Hippocampal formation (tissue), 2 donors: ENCODE results near the gene TOM1L1.

Source experiments
- DNase-seq, 2 donors: peaks; one replicate each; lab custom pipeline; 2025; lab: John Stamatoyannopoulos, UW

The TOM1L1 gene

GRCh38 chr17:54992797-54993639 lies 92.4 kb downstream of the TOM1L1 start:
- peak in 1 of 2 donors; percentile 41 for DNase-seq

- no peak for DNase-seq
These were observed 95.8 kb downstream of the TOM1L1 start for GRCh38 chr17:54996441-54996840.

GRCh38 chr17:55002458-55002857 lies 101.8 kb downstream of the TOM1L1 start:
- DNase-seq = no peak

- no peak for DNase-seq
These were observed 103.8 kb downstream of the TOM1L1 start for GRCh38 chr17:55004484-55004883.

GRCh38 chr17:55005520-55005919 lies 104.9 kb downstream of the TOM1L1 start:
- DNase-seq = no peak
